GM18873 (cell line): Measurements from ENCODE around the gene POFUT2.
"Not testable (repeated sequence)": the region's sequence is repeated elsewhere in the genome, so short reads cannot be mapped to it uniquely, and the experiment has no call there.

Experiments
- ATAC-seq: cut with Tn5 transposase; IDR thresholded peaks from one replicate; pipeline ENCODE4 v1.9.1; 2021; ENCODE audit warnings: mild to moderate bottlenecking, moderate library complexity, moderate number of reproducible peaks; ENCODE audit not compliant: unreplicated experiment, low FRiP score

POFUT2 gene

DNA sequence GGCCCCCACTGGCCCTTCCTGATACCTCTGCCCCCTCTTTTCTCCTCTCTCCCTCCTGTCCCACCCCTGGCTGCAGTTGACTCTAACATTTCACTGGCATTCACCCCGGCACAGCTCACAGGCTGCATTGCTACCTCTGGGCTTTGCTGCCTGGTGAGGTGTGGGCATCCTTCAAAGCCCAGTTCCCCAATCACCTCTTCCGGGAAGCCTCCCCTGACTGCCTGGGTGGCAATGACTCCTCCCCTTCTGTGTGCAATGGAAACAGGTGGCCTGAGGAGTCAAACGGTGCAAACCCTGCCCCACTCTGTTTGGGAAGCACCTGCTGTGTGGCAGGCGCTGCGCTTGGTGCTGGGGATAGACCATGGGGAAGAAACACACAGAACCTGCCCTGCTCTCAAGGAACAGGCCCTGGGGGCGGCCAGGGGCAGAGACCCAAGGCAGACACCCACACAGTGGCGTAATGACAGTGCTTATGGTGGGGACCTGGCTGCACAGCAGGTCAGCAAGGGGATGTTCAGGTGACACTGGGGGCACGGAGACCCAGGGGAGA is 39.3 kb upstream of the POFUT2 start:
- ATAC-seq: no peak

DNA sequence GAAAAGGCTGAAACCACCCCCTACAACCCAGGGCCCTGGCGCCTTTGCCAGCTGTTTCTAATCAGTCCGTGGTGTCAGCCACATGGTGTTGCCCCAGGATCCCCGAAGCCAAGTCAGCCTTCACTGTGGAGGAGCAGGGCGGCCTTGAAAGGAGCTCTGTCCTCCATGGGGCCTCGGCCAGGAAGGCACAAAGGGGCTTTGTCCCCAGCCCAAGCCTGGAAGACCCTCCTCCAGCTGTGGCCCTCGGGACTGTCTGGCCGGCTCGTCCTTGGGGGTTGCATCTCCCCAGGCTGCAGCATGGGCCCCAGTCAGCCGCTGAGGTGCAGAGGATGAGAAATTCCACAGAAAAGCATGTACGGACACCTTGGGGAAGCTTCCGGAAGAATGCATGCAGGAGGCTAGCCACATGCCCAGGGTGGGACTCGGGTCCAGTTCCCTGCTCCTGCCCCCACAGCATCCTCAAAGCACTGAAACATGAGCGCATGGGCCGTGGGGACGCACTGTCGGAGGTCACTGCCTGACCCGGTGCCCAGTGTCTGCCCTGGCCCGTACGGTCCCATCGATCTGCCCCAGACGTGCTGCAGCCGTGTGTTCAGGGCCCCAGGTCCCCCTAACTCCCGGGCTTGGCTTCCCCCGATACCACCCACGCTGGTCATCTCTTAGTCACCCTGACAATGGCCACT is 38.6 kb upstream of the POFUT2 start:
- no peak for ATAC-seq

DNA sequence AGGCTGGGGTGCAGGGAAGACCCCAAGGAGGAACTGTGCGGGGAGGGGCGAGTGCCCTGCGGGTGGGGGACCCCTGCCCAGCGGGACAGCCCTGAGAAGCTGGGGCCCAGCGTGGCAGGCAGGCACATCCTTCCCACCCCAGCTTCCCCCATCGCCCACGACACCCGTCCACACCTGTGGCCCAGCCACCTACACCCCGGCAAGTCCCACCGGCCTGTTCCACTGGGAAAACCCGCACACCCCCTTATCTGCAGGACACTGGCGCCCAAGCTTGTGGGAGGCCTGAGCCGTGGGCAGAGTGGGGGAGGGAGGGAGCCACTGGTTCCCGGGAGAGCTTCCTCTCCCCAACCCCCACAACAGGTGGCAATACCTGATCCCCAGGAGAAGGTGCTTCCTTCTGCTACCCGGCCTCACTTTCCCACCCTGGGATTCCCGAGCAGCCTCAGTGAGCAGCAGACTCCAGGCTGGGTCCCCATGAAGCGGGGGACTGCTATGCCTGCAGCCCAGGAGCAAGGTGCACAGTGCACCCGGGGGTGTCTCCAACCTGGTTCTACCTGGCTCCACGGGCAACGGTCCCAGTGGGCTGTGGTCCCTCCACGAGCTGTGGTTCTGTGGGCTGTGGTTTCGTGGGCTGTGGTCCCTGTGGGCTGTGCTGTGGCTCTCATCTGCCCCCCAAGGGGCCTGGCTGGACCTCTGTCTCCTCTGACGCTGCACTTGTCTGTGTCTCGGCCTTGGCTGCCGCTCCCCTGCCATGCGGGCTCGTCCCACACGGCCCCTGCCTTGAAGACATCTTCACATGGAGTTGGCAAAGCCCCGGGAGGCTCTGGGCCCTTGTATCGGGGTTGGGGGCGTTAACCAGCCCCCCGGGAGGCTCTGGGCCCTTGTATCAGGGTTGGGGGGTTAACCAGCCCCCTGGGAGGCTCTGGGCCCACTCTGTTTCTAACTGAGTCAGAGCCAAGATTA is 37.8 kb upstream of the POFUT2 start:
- ATAC-seq: no peak

DNA sequence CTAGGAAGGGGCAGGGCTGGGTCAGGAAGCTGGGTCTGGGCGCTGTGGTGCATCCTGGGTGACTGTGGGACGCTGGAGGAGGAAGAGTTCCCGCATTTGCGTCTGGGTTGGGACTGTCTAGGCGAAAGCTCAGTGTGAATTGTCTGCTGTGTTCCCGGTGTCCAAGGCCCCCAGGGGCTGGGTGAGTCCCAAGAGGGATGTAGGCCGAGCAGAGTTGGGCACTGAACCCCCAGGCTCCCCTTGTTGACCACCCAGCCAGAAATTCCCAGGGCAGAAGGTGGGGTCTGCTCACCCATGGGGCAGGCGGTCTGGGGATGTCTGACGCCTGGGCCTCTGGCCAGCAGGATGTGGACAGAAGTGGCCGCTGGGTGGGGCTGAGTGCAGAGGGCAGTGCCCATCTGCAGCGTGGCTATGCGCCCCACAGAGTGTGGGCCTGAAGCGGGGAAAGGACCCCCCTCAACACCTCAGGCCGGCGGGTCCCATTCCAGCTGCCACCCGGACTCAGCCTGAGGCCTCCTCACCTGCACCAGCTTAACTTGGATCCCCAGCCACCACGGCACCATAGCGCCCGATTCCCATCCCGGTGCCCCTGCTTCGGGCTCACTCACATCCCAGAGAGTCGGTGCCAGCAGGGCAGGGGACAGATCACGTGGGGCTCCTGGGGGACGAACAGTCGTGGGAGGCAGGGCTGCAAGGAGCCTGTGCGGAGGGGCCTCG is 37.0 kb upstream of the POFUT2 start:
- ATAC-seq: no peak

DNA sequence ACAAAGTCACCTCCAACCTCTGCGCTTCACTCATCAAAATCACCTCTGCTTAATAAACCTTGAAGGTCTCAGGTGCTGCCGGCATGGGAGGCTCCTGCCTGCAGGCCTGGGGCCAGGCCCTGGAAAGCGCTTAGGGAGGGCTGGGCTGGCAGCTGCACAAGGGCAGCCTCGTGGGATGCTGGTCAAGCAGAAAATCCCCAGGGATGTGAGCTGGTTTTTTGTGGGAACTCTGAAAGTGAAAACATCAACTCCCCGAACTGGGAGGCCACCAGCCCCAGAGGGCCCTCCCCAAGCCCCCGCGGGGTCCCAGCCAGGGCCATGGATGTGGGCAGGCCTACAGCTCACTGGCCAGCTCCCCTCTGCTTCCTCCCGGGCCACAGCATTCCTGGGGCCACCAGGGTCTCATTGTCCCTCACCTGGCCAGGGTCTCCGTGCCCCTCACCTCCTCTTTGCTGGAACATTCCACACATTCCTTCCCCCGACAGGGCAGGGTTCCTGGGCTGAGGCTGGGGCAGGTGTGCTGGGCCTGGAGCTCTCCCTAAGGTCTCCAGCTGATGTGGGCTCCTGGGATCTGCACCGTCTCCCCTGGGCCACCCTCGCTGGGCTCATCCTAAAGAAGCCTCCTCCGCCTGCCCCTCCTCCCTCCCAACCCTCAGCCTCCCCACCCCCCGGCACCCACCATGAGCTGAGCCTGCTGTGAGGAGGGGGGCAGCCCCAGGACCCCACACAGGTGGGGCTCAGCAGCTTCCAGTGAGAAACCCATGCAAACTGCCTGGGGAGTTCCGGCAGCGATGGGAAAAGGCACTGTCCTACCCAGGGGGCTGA is 36.0 kb upstream of the POFUT2 start:
- ATAC-seq: no peak

DNA sequence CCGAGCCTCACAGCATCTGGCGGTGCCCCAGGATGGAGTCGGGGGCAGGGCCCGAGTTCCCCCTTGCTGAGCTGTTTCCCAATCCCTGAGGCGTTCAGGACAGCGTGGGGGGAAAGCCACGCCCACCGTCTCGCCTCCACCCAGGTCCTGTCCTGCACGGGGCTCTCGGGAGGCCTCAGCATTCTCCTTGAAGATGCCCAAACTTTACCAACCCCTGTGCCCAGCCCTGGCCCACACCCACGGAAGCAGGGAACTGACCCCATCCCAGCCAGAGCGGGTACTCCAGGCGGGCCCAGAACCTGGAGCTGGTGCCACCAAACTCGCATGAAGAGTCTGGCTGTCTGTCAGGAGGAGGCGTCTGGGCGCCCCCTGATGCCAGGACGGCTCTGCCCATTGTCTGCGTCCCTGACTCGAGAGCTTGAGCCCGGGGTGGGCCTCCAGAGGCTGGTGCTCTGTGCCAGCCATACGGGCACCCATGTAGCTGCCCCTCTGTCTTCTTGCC is 35.3 kb upstream of the POFUT2 start:
- no peak for ATAC-seq

DNA sequence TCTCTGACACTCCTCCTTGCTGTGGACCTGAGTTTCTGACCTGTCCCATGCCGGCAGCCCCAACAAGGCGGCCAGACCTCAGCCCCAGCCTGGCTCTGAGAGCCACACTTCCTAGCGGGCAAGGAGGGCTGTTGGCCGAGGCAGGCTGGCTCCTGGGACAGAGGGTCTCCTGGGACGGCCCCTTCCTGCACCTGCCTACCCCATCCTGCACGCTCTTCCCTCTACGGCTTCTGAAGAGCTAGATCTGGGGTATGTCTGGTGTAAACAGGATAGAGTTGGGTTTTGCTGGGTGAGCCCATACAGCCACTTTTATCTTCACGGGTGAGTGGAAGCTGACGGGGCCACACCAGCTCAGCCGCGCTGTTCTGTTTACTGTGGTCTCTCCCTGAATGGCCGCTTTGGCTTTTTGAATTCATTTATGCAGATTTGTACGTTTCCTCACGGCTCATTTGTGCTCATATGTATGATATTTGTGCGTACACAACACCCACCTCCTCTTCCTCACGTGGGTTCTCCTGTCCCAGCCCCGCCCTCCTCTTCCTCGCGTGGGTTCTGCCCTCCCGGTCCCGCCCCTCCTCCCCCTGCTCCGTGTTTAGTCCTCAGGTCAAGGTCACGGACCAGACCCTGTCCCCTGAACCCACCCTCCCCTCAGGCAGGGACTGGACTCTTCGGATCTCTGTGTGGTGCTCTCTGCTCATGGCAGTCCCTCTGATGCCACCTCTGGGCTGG is 34.7 kb upstream of the POFUT2 start:
- ATAC-seq: no peak

DNA sequence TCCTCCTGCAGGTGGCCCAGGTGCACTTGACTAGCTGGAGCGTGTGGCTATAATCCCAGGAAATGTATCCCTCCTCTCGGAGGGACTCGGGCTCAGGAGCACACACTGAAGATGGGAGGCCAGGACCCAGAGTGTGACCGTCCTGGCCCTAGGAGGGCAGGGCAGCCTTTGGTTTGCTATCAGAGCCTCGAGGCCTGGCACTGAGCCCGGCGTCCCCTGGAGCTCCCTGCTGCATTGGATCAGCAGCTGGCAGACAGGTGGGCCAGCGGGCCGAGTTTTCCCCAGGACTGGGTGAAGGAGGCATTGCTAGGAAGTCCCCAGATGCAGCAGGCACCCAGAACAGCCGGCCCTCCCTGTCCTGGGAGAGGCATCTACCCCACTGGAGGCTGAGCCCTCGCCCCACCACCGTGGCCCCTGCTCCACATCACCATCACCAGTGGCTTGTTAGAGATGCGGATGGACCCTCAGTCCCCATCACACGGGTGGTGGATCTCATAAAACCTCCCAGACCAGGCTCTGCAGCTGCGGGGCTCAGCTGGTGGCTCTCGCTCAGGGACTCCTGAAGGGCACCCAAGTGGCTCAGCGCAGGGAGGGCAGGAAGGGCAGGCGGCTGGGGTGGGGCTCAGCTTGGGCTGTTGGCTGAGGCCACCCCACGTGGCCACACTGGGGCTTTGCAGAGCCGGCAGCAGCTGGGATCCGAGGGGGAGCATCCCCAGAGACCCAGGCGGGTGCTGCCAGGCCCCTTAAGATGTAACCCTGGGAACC is 32.7 kb upstream of the POFUT2 start:
- no peak for ATAC-seq

DNA sequence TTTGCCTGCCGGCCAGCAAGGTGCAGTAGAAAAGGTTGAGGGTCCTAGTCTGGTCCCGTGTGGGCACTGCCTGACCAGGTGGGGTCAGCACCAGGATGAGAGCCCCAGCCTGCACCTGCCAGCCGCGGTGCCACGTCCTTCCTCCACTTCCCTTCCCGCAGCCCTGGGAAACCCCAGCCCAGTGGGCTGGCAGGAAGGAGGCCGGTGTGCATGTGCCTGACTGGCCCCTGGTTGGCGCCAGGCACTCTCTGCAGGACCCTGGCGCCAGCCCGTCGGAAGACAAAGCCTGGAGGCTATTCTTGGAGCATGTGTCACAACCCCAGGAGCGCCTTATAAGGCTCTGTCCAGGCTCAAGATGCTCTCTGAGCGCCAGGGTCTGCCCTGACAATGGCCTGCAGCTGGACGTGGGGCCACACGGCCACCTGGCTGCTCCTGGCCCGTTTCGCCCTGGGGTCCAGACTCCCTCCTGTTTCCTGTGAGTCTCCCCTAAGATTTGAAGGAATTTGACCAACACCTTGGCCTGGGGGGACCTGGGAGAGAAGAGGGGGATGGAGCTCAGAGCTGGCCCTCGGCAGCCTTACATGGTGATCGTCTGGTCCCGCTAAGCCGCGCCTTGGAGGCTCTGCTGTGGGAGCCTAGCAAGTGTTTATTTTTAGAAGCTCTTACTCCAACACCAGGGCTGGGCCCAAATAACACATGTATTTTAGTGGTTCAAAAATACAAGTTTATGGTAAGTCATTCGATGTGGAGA is 31.9 kb upstream of the POFUT2 start:
- ATAC-seq: no peak

DNA sequence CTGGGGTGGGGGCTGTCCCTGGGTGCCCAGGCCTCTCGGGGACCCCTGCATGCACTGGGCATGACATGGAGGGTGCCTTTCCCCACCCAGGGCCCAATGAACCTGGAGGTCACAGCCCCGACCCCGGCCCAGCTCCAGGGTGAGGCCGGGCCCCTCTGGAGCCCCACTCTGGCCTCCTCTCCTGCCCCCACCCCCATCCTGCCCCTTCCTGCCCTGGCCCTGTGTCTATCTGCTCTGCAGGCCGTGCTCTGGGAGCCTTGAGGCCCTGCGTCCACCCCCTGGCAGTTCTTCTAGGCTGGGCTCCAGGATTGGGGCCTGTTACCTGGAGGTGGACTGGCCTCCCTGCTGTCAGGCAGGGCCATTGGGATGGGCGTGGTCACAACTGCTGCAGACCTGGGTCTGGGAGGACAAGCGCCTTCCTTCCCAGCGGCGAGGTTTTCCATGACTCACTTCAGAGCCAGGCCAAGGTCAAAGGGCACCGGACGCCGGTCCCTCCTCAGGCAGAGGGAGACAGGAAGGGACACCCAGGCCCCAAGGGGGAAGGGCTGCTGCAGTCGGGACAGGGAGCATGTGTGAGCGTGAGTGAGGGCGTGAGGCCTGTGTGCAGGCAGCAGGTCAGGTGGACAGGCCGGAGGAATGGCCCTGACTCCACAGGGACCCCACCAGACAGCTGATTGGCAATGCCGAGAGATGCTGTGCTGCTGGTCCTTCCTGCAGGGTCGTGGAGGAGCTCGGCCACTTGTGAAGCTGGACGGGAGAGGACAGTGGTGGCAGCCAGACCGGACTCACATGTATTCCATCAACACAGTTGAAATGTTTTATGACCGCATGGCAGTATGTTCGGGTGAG is 31.1 kb upstream of the POFUT2 start:
- ATAC-seq: no peak

DNA sequence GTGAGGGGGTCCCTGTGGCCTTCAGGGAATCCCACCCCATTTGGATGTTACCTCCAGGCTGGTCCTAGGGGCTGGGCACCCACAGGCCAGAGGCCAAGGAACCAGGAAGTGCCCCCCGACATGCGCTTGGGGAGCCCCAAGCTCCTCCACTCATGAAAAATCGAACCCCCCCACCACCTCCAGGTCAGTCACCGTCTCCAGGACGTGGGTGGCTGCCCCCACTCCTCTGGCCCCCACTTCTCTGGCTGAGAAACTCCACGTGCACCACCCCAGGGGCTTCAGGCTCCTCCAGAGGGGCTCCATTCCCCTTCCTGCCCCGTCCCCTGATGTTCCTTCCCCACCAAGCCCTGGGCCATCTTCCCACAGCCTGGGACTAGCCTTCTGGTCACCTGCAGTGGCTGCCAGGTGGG is 30.5 kb upstream of the POFUT2 start:
- ATAC-seq: no peak

DNA sequence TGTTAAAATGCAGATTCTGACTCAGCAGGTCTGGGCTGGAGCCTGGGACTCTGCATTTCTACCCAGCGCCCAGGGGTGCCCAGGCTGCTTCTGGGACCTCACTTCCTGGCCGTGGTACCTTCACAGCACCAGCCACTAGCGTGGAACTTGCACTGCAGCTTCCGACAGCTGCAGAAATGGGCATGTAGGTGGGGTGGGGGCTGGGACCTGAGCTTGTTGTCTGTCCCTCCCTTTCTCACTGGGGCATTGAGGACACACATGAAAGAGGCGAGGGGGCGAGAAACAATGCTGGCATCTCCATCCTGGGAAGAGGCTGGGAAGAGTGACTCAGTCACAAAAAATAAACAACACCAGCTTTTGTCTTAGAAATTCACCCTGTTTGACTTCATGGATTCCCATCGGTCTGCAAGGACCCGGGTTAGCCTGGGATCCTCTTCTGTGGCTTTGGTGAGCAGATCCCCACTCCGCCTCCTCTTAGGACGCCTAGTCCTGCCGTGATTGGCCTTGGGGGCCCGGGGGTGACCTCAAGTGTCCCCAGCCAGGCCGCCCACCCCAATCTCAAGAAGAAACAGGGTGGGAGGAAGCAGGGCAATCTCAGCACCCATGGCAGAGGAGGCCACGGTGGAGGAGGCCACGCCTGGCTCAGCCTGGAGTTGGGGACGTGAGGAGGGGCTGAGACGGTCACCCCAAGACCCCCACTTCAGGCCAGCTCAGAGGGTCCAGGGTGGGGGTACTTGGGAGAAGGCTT is 29.9 kb upstream of the POFUT2 start:
- no peak for ATAC-seq

DNA sequence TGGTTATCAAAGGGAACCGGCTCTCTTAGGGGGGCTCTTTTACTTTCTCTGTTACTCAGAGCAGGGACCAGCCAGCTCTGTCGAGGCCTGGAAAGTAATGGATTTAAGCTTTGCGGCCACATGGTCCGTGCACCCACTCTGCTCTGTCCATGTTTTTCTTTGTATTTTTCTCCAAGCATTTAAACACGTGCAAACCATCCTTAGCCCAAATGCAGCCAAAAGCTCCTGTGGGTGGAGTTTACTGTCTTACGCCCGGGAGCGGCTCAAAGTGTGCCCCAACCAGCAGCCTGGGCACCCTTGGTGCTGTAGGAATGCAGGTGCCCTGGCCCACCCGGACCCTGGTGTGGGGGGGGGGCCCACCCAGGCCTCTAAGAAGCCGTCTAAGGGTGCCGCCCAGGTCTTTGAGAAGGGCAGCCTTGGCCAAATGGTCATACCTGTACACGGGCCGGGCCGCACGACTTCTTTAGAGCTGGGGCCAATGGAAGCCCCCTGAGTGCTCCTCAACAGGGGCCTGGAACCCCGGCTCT is 29.2 kb upstream of the POFUT2 start:
- no peak for ATAC-seq

DNA sequence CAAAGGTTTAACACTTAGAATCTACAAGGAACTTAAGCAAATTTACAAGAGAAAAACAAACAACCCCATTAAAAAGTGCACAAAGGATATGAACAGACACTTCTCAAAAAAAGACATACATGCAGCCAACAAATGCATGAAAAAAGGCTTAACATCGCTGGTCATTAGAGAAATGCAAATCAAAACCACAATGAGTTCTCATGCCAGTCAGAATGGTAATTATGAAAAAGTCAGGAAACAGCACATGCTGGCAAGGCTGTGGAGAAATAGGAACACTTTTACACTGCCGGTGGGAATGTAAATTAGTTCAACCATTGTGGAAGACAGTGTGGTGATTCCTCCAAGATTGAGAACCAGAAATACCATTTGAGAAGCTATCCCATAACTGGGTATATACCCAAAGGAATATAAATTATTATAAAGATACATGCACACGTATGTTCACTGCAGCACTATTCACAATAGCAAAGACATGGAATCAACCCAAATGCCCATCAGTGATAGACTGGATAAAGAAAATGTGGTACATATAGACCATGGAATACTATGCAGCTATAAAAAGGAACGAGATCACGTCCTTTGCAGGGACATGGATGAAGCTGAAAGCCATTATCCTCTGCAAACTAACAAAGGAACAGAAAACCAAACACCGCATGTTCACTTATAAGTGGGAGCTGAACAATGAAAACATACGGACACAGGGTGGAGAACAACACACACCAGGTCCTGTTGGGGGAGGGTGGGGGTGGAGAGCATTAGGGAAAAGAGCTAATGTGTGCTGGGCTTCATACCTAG is 28.2 kb upstream of the POFUT2 start:
- ATAC-seq: not testable (repeated sequence)

DNA sequence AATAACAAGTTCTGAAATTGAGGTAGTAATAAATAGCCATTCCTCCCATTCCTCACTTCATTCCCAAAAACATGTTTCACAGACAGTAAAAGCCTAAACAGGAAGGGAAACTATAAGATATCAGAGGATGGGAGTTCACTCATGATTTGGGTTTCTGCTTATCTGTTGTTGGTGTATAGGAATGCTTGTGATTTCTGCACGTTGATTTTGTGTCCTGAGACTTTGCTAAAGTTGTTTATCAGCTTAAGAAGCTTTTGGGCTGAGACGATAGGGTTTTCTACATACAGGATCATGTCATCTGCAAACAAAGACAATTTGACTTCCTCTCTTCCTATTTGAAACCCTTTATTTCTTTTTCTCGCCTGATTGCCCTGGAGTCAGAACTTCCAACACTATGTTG is 26.0 kb upstream of the POFUT2 start:
- no peak for ATAC-seq
